DLD1 (cell line): ENCODE data around the gene ACOT9.
"Not testable (repeated sequence)": the region's sequence is repeated elsewhere in the genome, so short reads cannot be mapped to it uniquely, and the experiment has no call there.

Experiments
- in situ Hi-C: cut with HindIII; loops from 2 replicates; pipeline ENCODE4 v1.10.0; 2017; ENCODE audit warnings: low sequenced_read_pairs

ACOT9 gene

GRCh38 chrX:23705235-23705634, 37.8 kb downstream of the ACOT9 start:
- in situ Hi-C loops: no loop called here

- in situ Hi-C loops: no loop called here
Observed at GRCh38 chrX:23704673-23705206, 38.3 kb downstream of the ACOT9 start.

- in situ Hi-C loops: no loop called here
Observed at GRCh38 chrX:23699636-23700194, 43.4 kb downstream of the ACOT9 start.

GRCh38 chrX:23694606-23695005, 48.5 kb downstream of the ACOT9 start:
- in situ Hi-C loops: no loop called here

- in situ Hi-C loops: no loop called here
Observed at GRCh38 chrX:23692166-23692565, 50.9 kb downstream of the ACOT9 start.

- in situ Hi-C loops: not testable (repeated sequence)
Observed at GRCh38 chrX:23676486-23676885, 66.6 kb downstream of the ACOT9 start.

- in situ Hi-C loops: no loop called here
Observed at GRCh38 chrX:23673108-23673507, 70.0 kb downstream of the ACOT9 start.

GRCh38 chrX:23670528-23670927, 72.5 kb downstream of the ACOT9 start:
- in situ Hi-C loops: no loop called here

GRCh38 chrX:23668335-23668734, 74.7 kb downstream of the ACOT9 start:
- in situ Hi-C loops: no loop called here

GRCh38 chrX:23667239-23668177, 75.6 kb downstream of the ACOT9 start, which contains the start of gene PRDX4:
TSS of gene PRDX4 (plus strand) at chrX:23667493. CDS start at chrX:23667571, 78 bp downstream.
- in situ Hi-C loops: no loop called here

GRCh38 chrX:23666282-23666681, 76.8 kb downstream of the ACOT9 start:
- in situ Hi-C loops: no loop called here

GRCh38 chrX:23664496-23664895, 78.6 kb downstream of the ACOT9 start:
- in situ Hi-C loops: no loop called here

GRCh38 chrX:23662853-23663252, 80.2 kb downstream of the ACOT9 start:
- in situ Hi-C loops: no loop called here

- in situ Hi-C loops: no loop called here
Observed at GRCh38 chrX:23662187-23662586, 80.9 kb downstream of the ACOT9 start.

GRCh38 chrX:23661671-23662070, 81.4 kb downstream of the ACOT9 start:
- in situ Hi-C loops: no loop called here

GRCh38 chrX:23660766-23661132, 82.3 kb downstream of the ACOT9 start:
- in situ Hi-C loops: no loop called here

- in situ Hi-C loops: not testable (repeated sequence)
Observed at GRCh38 chrX:23660083-23660765, 82.9 kb downstream of the ACOT9 start.

- in situ Hi-C loops: no loop called here
Observed at GRCh38 chrX:23659339-23659738, 83.7 kb downstream of the ACOT9 start.

- in situ Hi-C loops: no loop called here
Observed at GRCh38 chrX:23656684-23657083, 86.4 kb downstream of the ACOT9 start.

- in situ Hi-C loops: no loop called here
Observed at GRCh38 chrX:23656091-23656490, 87.0 kb downstream of the ACOT9 start.
